22Rv1 (cell line): ENCODE measurements around the gene RAB9A.

Experiments used
- H3K27ac ChIP-seq: fragments of 450-650 bp; 2 replicates; pipeline ENCODE4 v1.5.1; 2017
- ZFX ChIP-seq: fragments of 450-650 bp; IDR thresholded peaks from 2 replicates; pipeline ENCODE4 v1.6.1; 2017; ENCODE audit warnings: antibody characterized with exemption, borderline replicate concordance
- TF ChIP-seq, protein P1 (sequence below): fragments of 450-650 bp; IDR thresholded peaks from 2 replicates; pipeline ENCODE4 v1.5.1; 2017; ENCODE audit warnings: mild to moderate bottlenecking

Gene RAB9A

DNA sequence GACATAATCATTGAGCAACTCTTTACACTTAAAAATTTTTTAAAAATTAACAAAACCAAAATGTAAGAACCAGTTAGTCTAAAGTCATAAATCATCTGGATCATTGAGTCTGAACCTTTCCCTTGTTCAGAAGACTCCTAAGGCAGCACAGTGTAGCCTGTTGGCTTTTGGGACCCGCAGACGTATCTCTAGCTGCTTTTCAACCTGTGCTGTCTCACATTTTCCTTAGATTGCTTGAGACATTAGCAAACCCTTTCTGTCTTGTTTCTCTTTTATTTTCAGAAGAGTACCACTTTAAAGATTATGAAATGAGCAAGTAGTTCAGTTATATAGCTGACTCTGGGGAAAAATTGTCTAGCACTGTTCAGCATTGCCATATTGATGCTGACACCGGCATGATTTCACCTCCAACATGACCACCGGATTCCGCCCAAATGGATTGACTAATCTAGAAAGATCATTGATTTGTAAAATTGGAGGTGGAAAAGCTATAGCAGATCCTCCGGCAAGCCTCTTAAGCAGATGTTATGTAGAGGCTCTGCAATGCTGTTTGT is 27.1 kb upstream of the RAB9A start:
- no peak for TF ChIP-seq ZFX
- TF ChIP-seq, protein P1, sequence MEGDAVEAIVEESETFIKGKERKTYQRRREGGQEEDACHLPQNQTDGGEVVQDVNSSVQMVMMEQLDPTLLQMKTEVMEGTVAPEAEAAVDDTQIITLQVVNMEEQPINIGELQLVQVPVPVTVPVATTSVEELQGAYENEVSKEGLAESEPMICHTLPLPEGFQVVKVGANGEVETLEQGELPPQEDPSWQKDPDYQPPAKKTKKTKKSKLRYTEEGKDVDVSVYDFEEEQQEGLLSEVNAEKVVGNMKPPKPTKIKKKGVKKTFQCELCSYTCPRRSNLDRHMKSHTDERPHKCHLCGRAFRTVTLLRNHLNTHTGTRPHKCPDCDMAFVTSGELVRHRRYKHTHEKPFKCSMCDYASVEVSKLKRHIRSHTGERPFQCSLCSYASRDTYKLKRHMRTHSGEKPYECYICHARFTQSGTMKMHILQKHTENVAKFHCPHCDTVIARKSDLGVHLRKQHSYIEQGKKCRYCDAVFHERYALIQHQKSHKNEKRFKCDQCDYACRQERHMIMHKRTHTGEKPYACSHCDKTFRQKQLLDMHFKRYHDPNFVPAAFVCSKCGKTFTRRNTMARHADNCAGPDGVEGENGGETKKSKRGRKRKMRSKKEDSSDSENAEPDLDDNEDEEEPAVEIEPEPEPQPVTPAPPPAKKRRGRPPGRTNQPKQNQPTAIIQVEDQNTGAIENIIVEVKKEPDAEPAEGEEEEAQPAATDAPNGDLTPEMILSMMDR: no peak
- H3K27ac ChIP-seq: no peak overlapping the region

DNA sequence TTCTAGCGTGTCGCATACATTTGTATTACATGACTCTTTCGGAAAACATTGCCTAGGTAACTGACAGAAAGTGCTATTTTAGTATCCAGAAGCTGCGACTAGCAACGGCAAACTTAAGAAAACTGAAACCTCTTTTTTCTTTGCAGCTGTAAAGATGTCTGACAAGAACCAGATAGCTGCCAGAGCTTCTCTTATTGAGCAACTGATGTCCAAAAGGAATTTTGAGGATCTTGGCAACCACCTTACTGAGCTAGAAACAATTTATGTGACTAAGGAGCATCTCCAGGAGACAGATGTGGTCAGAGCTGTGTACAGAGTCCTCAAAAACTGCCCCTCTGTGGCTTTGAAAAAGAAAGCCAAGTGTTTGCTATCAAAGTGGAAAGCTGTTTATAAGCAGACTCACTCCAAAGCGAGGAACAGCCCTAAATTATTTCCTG is 26.6 kb upstream of the RAB9A start:
- no peak overlapping the region for H3K27ac ChIP-seq
- TF ChIP-seq ZFX: no peak
- TF ChIP-seq, protein P1: no peak

DNA sequence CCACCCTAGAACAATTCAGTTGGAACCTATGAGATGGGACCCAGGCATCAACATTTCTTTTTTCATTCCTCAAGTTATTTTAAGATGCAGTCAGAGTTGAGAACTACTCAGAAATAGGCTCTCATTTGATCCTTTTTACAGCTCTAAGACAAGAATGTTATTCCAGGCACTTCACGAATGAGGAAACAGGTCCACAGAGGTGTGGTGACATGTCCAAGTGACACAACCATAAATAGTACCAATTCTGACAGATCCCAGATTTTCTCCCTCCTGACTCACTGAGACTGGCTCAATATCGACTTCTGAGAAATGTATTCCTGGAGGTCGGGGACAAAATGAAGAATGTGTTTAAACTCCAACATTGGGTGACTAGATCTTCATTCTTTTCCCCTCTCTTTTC is 24.9 kb upstream of the RAB9A start:
- TF ChIP-seq, protein P1: no peak
- TF ChIP-seq ZFX: no peak
- H3K27ac ChIP-seq: no peak overlapping the region

DNA sequence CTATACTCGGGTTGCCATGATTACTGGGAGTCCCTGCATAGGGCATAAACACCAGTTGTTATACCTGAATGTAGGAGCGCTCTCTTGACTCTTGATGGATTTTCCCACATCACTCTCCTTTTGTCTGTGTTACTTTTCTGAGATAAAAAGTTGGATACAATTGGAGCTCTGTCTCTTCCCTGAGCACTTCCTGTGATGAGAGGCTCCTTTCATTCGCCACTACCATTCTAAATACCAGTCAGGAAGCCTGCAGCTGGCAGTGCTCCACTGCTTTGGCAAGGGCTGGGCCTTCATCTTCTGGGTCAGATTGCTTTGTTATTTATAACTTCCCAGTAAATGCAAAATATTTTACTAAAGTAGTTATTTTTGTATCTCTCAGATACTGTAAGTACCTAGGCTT is 22.1 kb upstream of the RAB9A start:
- no peak overlapping the region; the same call in 1 of the 2 replicates for H3K27ac ChIP-seq
- TF ChIP-seq, protein P1: no peak
- TF ChIP-seq ZFX: no peak

DNA sequence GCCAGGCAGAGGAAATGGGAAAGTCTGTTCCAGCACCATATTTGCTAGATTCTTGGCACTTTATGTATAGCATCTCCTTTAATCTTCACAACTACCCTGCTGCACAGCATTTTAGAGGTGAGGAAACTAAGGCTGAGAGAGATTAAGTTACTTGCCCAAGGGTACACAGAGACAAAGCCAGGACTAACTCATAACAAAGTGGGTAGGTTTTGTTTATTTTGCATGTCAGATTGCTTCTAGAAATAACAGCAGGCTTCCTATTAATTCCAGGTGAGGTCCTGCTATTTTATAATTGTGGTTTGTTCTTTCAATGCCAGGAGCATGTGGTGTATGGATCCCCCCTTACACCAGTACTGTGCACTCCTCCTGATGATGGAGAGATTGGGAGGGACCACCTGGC is 21.0 kb upstream of the RAB9A start:
- H3K27ac ChIP-seq: peak overlapping the region; percentile 75
- TF ChIP-seq ZFX: no peak
- TF ChIP-seq, protein P1: no peak

DNA sequence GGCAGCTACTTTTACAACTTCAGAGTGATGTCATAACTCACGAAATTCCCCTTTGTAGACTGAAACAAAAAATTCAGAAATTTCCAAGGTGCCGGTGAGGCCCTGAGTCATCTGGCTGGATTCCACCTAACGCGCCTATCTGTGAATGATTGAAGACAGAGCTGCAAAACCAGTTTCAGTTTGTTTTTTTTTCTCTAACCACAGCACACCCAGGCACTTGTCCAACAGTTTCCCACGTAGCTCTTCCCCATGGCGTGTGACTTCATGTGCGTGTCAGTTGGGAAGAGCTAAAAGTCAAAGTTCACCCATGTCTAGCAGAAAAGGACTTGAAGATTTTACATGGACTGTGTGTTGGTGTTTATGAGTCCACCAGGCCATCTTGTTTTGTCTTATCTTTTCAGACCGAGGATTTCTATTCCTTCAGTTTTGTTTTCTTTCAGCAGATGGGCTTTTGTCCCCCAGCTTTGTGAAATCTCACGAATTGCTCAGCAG is 19.6 kb upstream of the RAB9A start:
- TF ChIP-seq, protein P1: no peak
- TF ChIP-seq ZFX: no peak
- H3K27ac ChIP-seq: peak overlapping the region; percentile 75

DNA sequence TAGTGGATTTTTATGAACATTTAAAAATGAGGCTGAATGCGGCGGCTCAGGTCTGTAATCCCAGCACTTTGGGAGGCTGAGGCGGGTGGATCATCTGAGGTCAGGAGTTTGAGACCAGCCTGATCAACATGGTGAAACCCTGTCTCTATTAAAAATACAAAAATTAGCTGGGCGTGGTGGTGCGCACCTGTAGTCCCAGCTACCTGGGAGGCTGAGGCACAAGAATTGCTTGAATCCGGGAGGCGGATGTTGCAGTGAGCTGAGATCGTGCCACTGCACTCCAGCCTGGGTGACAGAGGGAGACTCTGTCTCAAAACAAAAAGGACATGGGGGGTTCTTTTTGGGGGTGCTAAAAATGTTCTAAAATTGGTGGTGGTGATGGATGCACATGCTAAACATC is 19.2 kb upstream of the RAB9A start:
- peak overlapping the region; percentile 75 for H3K27ac ChIP-seq

DNA sequence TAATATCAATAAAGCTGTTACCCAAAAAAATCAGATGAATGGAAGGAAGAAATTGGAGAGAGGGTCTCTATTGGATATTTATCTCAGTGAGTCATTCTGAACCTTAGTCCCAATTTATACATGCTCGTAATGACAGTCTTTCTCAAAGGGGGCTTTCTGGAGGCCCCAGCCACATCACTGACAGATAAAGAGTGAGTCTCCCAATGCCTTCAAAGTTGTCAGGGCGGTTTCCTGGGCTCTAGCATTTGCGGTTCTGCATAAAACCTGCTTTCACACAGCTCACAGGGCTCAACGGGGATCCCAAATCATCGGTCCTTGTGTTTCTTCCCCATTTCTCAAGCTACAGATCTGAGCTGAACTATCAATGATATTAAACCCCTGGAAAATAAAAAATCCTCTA is 18.7 kb upstream of the RAB9A start:
- no peak for TF ChIP-seq ZFX
- TF ChIP-seq, protein P1: no peak
- H3K27ac ChIP-seq: no peak overlapping the region
